SK-N-SH treated with all-trans-retinoic acid at 6 μM for 48 hours (cell line): ENCODE measurements around the gene POU2F3.

Experiments used
- ATAC-seq: fragments of 200-7000 bp; cut with Tn5 transposase; 3 replicates; pipeline ENCODE4 v1.9.1; 2020; ENCODE audit warnings: mild to moderate bottlenecking, moderate library complexity
- ARNTL ChIP-seq: fragments of 450-650 bp; formaldehyde crosslinking; IDR thresholded peaks from 2 replicates; pipeline ENCODE4 v1.5.0; 2020; ENCODE audit warnings: low read depth, mild to moderate bottlenecking, moderate library complexity, borderline replicate concordance
- BACH2 ChIP-seq: fragments of 250-450 bp; sonication (Bioruptor Pico); IDR thresholded peaks from 2 replicates; pipeline ENCODE4 v1.9.0; 2021; ENCODE audit warnings: mild to moderate bottlenecking, borderline replicate concordance
- CSDC2 ChIP-seq: fragments of 250-450 bp; sonication (Bioruptor Pico); IDR thresholded peaks from 2 replicates; pipeline ENCODE4 v1.5.0; 2020; ENCODE audit warnings: mild to moderate bottlenecking, moderate library complexity
- ESRRG ChIP-seq: fragments of 250-450 bp; sonication (Bioruptor Pico); IDR thresholded peaks from 2 replicates; pipeline ENCODE4 v1.6.1; 2021; ENCODE audit warnings: mild to moderate bottlenecking
- GLIS3 ChIP-seq: fragments of 250-450 bp; sonication (Bioruptor Pico); IDR thresholded peaks from 2 replicates; pipeline ENCODE4 v1.5.0; 2020; ENCODE audit warnings: mild to moderate bottlenecking, moderate library complexity
- ISL1 ChIP-seq: fragments of 250-450 bp; sonication (Bioruptor Pico); IDR thresholded peaks from 2 replicates; pipeline ENCODE4 v2.1.2; 2022; ENCODE audit warnings: mild to moderate bottlenecking, moderate library complexity
- OSR1 ChIP-seq: fragments of 250-450 bp; sonication (Bioruptor Pico); IDR thresholded peaks from 2 replicates; pipeline ENCODE4 v1.8.0; 2022; ENCODE audit warnings: moderate library complexity, mild to moderate bottlenecking, inconsistent platforms
- RARB ChIP-seq: fragments of 250-450 bp; sonication (Bioruptor Pico); IDR thresholded peaks from 2 replicates; pipeline ENCODE4 v1.8.0; 2021; ENCODE audit warnings: mild to moderate bottlenecking, moderate library complexity
- SNAI2 ChIP-seq: fragments of 250-450 bp; sonication (Bioruptor Pico); IDR thresholded peaks from 2 replicates; pipeline ENCODE4 v1.5.0; 2020; ENCODE audit warnings: mild to moderate bottlenecking, moderate library complexity
- TCF4 ChIP-seq: fragments of 250-450 bp; sonication (Bioruptor Pico); IDR thresholded peaks from 2 replicates; pipeline ENCODE4 v1.8.0; 2021; ENCODE audit warnings: mild to moderate bottlenecking, moderate library complexity, borderline replicate concordance
- TOX ChIP-seq: fragments of 250-450 bp; sonication (Bioruptor Pico); IDR thresholded peaks from 2 replicates; pipeline ENCODE4 v1.8.0; 2021; ENCODE audit warnings: mild to moderate bottlenecking, moderate library complexity, borderline replicate concordance
- ZC3H10 ChIP-seq: fragments of 250-450 bp; sonication (Bioruptor Pico); IDR thresholded peaks from 2 replicates; pipeline ENCODE4 v1.5.1; 2021; ENCODE audit warnings: mild to moderate bottlenecking, moderate library complexity
- ZFP3 ChIP-seq: fragments of 250-450 bp; sonication (Bioruptor Pico); IDR thresholded peaks from 2 replicates; pipeline ENCODE4 v1.5.0; 2020; ENCODE audit warnings: mild to moderate bottlenecking, moderate library complexity
- ZNF565 ChIP-seq: fragments of 450-650 bp; formaldehyde crosslinking; conservative IDR thresholded peaks from 2 replicates; pipeline ENCODE4 v1.5.0; 2020; ENCODE audit warnings: low read depth, mild to moderate bottlenecking, moderate library complexity
- ZNF70 ChIP-seq: fragments of 450-650 bp; formaldehyde crosslinking; IDR thresholded peaks from 2 replicates; pipeline ENCODE4 v1.5.0; 2020; ENCODE audit warnings: mild to moderate bottlenecking, moderate library complexity
- ZNF8 ChIP-seq: fragments of 450-650 bp; formaldehyde crosslinking; IDR thresholded peaks from 2 replicates; pipeline ENCODE4 v1.5.0; 2020; ENCODE audit warnings: mild to moderate bottlenecking, moderate library complexity
- TF ChIP-seq, protein P1 (sequence below): fragments of 250-450 bp; sonication (Bioruptor Pico); IDR thresholded peaks from 2 replicates; pipeline ENCODE4 v1.5.1; 2020; ENCODE audit warnings: low read depth, mild to moderate bottlenecking, moderate library complexity
- TF ChIP-seq, protein P2 (sequence below): fragments of 250-450 bp; sonication (Bioruptor Pico); IDR thresholded peaks from 2 replicates; pipeline ENCODE4 v1.5.1; 2021; ENCODE audit warnings: mild to moderate bottlenecking, moderate library complexity
- TF ChIP-seq, protein P3 (sequence below): fragments of 250-450 bp; sonication (Bioruptor Pico); IDR thresholded peaks from 2 replicates; pipeline ENCODE4 v1.5.0; 2020; ENCODE audit warnings: mild to moderate bottlenecking, moderate library complexity
- TF ChIP-seq, protein P4 (sequence below): fragments of 250-450 bp; sonication (Bioruptor Pico); IDR thresholded peaks from 2 replicates; pipeline ENCODE4 v1.8.0; 2020; ENCODE audit warnings: mild to moderate bottlenecking, moderate library complexity, borderline replicate concordance
- TF ChIP-seq, protein P5 (sequence below): fragments of 250-450 bp; sonication (Bioruptor Pico); IDR thresholded peaks from 2 replicates; pipeline ENCODE4 v1.8.0; 2021; ENCODE audit warnings: low read depth, mild to moderate bottlenecking, moderate library complexity, borderline replicate concordance

POU2F3 gene

DNA sequence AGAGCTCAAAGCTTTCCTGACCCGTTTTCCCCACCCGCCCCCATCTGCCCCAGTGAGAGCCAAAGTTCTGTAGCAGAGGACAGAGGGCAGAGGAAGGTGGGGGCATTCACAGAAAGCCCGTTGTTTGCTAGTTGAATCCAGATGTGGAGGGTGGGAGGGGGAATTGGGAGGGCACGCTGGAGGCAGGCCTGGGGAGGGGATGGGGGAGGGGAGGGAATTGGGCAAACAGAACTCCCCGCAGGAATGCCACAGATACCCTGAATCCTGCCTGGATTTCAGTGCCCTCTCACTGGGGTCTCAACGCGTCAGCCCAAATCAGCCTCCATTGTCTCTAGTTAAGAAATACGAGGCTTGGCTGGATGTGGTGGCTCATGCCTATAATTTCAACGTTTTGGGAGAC is 42.0 kb upstream of the POU2F3 start:
- TF ChIP-seq, protein P1, sequence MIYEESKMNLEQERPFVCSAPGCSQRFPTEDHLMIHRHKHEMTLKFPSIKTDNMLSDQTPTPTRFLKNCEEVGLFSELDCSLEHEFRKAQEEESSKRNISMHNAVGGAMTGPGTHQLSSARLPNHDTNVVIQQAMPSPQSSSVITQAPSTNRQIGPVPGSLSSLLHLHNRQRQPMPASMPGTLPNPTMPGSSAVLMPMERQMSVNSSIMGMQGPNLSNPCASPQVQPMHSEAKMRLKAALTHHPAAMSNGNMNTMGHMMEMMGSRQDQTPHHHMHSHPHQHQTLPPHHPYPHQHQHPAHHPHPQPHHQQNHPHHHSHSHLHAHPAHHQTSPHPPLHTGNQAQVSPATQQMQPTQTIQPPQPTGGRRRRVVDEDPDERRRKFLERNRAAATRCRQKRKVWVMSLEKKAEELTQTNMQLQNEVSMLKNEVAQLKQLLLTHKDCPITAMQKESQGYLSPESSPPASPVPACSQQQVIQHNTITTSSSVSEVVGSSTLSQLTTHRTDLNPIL (CRISPR knock-in tag) = no peak
- no peak for TF ChIP-seq BACH2 (CRISPR knock-in tag)
- ATAC-seq = no peak

DNA sequence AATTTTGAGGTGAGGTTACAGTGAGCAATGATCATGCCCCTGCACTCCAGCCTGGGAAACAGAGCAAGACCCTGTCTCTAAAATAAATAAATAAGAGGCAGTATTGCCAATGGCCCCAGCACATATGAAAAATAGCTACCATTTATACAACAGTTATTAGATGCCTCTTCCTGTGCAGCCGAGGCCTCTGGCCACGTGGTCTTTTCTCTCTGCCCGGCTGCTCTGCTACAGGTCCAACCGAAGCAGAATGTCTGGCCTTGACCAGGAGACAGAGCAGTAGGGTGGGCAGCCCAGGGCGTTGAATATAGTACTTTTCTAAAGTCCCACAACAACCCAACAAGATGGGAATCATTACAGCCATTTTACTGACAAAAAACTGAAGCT is 41.5 kb upstream of the POU2F3 start:
- no peak for TF ChIP-seq ESRRG (CRISPR knock-in tag)
- TF ChIP-seq, protein P2, sequence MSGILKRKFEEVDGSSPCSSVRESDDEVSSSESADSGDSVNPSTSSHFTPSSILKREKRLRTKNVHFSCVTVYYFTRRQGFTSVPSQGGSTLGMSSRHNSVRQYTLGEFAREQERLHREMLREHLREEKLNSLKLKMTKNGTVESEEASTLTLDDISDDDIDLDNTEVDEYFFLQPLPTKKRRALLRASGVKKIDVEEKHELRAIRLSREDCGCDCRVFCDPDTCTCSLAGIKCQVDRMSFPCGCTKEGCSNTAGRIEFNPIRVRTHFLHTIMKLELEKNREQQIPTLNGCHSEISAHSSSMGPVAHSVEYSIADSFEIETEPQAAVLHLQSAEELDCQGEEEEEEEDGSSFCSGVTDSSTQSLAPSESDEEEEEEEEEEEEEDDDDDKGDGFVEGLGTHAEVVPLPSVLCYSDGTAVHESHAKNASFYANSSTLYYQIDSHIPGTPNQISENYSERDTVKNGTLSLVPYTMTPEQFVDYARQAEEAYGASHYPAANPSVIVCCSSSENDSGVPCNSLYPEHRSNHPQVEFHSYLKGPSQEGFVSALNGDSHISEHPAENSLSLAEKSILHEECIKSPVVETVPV (CRISPR knock-in tag) = no peak
- no peak for TF ChIP-seq SNAI2 (CRISPR knock-in tag)
- TF ChIP-seq, protein P3, sequence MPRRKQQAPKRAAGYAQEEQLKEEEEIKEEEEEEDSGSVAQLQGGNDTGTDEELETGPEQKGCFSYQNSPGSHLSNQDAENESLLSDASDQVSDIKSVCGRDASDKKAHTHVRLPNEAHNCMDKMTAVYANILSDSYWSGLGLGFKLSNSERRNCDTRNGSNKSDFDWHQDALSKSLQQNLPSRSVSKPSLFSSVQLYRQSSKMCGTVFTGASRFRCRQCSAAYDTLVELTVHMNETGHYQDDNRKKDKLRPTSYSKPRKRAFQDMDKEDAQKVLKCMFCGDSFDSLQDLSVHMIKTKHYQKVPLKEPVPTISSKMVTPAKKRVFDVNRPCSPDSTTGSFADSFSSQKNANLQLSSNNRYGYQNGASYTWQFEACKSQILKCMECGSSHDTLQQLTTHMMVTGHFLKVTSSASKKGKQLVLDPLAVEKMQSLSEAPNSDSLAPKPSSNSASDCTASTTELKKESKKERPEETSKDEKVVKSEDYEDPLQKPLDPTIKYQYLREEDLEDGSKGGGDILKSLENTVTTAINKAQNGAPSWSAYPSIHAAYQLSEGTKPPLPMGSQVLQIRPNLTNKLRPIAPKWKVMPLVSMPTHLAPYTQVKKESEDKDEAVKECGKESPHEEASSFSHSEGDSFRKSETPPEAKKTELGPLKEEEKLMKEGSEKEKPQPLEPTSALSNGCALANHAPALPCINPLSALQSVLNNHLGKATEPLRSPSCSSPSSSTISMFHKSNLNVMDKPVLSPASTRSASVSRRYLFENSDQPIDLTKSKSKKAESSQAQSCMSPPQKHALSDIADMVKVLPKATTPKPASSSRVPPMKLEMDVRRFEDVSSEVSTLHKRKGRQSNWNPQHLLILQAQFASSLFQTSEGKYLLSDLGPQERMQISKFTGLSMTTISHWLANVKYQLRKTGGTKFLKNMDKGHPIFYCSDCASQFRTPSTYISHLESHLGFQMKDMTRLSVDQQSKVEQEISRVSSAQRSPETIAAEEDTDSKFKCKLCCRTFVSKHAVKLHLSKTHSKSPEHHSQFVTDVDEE (CRISPR knock-in tag) = no peak
- no peak for ATAC-seq

DNA sequence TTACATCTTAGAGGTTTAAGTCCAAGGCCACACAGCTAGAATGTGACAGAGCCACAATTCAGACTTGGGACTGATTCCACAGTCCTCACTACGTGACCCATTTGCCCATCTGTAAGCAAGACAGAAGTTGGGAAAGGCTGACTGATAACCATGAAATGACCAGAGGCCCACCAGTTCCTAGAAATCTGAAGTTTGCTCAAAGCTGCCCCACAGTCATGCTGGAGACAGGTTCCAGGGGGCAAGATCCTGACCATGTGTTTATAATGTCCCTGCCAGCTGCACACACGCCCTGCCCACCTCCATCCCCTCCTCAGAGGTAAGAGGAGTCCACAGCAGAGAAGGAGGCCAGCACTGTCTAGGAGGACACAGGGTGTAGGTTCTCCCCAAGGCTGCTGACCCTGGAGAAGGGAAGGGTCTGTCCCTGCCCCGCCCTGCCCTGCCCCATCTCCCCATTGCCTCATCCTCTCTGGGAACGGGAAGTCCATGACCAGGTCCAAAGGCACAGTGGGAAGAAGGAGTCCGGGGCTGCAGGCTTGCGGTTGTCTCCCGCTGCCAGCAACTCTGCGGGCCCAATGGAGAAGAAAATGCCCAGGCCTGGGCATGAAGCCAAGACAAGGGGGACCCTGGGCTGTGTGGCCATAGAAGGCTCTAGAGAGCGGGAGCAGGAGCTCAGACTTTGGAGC is 41.0 kb upstream of the POU2F3 start:
- ATAC-seq = no peak
- TF ChIP-seq OSR1 (CRISPR knock-in tag) (no peak), ESRRG (CRISPR knock-in tag) (no peak), RARB (CRISPR knock-in tag) (no peak), CSDC2 (no peak), ZNF8 (no peak), TOX (CRISPR knock-in tag) (no peak), TCF4 (CRISPR knock-in tag) (no peak), ZNF70 (CRISPR knock-in tag) (no peak), ZFP3 (CRISPR knock-in tag) (no peak), BACH2 (CRISPR knock-in tag) (no peak), GLIS3 (CRISPR knock-in tag) (no peak)
- TF ChIP-seq, protein P4, sequence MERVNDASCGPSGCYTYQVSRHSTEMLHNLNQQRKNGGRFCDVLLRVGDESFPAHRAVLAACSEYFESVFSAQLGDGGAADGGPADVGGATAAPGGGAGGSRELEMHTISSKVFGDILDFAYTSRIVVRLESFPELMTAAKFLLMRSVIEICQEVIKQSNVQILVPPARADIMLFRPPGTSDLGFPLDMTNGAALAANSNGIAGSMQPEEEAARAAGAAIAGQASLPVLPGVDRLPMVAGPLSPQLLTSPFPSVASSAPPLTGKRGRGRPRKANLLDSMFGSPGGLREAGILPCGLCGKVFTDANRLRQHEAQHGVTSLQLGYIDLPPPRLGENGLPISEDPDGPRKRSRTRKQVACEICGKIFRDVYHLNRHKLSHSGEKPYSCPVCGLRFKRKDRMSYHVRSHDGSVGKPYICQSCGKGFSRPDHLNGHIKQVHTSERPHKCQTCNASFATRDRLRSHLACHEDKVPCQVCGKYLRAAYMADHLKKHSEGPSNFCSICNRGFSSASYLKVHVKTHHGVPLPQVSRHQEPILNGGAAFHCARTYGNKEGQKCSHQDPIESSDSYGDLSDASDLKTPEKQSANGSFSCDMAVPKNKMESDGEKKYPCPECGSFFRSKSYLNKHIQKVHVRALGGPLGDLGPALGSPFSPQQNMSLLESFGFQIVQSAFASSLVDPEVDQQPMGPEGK (CRISPR knock-in tag) = no peak

DNA sequence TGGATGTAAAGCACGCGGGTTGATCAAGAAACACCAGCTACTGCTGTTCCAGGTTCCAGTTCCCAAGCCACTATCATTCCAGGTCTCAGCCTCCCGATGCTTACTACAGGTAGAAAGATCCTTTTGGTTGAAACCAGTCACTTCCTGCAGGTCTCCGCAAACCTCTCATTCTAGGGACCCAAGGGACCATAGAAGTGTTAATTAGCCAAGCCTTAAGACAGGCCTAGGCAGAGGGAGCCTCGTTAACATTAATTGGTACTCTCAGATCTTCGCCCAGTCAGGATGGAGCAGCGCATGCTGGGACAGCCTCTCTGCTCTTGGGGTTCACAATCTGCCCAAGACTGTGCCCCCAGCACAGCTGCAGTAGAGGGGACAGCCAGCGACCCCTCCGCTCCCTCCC is 40.3 kb upstream of the POU2F3 start:
- no peak for ATAC-seq
- TF ChIP-seq, protein P2 (CRISPR knock-in tag) = no peak
- no peak for TF ChIP-seq CSDC2
- no peak for TF ChIP-seq ARNTL
- no peak for TF ChIP-seq ISL1
- no peak for TF ChIP-seq TOX (CRISPR knock-in tag)
- TF ChIP-seq, protein P1 (CRISPR knock-in tag) = no peak
- TF ChIP-seq ZNF565 (CRISPR knock-in tag) = no peak
- no peak for TF ChIP-seq TCF4 (CRISPR knock-in tag)
- no peak for TF ChIP-seq ZC3H10 (CRISPR knock-in tag)
- no peak for TF ChIP-seq BACH2 (CRISPR knock-in tag)
- TF ChIP-seq, protein P5, sequence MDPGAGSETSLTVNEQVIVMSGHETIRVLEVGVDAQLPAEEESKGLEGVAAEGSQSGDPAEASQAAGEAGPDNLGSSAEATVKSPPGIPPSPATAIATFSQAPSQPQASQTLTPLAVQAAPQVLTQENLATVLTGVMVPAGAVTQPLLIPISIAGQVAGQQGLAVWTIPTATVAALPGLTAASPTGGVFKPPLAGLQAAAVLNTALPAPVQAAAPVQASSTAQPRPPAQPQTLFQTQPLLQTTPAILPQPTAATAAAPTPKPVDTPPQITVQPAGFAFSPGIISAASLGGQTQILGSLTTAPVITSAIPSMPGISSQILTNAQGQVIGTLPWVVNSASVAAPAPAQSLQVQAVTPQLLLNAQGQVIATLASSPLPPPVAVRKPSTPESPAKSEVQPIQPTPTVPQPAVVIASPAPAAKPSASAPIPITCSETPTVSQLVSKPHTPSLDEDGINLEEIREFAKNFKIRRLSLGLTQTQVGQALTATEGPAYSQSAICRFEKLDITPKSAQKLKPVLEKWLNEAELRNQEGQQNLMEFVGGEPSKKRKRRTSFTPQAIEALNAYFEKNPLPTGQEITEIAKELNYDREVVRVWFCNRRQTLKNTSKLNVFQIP (CRISPR knock-in tag) = no peak
